ENCODE results near the gene SHANK1.
"Not testable (repeated sequence)": the region's sequence is repeated elsewhere in the genome, so short reads cannot be mapped to it uniquely, and the experiment has no call there.

GRCh38 chr19:50766746-50767145, 47.1 kb upstream of the SHANK1 start:
- TF ChIP-seq CTCF (conservative IDR thresholded peaks at IDR 0.05; ENCODE audit: low read depth, low read length); SMC3 (IDR thresholded peaks at IDR 0.05; ENCODE audit: low read depth, low read length); RAD21 (IDR thresholded peaks at IDR 0.05; ENCODE audit: low read length); USF2 (IDR thresholded peaks at IDR 0.05; ENCODE audit: low read depth, low read length); MAFK (IDR thresholded peaks at IDR 0.05; ENCODE audit: low read depth, low read length): not testable (repeated sequence)
